SKM-1 (cell line): ENCODE data around the gene C10orf95.

Experiments
- DNase-seq: peaks from one replicate; lab custom pipeline; 2025; ENCODE audit not compliant: unreplicated experiment; lab: John Stamatoyannopoulos, UW

The C10orf95 gene

DNA sequence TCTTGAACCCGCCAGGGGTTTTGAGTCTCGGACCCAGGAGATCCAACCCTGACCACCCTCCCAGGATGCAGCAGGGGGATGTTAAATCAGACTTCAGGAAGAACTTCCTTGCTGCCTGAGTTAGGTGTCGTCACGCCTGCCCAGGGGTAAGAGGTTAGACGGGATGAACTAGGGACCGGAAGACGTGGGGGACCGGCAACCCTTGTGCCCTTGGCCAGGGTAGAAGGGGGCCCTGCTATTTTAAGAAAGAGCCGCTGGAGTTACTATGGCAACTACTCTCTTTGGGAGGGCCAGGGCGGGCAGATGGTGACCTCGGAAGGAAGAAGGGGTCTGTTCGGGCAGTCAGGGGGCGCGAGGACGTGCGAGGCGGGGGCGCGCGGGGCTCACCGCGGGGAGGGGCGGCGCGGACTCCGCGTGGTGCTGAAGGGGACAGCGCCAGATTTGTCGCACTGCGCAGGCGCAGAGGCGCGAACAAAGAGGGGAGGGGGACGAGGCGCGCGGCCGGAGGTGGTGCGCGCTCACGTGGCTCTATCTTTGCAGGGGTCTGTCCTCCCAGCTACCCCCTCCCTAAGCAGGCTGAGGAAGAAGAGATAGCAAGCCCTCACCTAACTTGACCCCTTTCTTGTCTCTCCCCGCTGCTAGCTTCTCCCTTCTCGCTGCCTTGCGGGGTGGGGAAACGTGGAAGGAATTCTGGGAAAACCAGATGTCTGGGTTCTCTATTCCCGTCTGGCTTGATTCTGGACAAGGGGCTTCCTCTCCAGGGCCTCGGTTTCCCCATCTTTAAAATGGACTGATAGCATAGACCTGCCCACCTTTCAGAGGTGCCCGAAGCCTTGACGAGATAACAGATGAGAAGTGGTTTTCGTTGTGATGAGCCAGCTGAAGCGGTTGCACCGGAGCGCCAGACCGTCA lies 31.8 kb downstream of the C10orf95 start:
- DNase-seq, result peak; percentile 46

DNA sequence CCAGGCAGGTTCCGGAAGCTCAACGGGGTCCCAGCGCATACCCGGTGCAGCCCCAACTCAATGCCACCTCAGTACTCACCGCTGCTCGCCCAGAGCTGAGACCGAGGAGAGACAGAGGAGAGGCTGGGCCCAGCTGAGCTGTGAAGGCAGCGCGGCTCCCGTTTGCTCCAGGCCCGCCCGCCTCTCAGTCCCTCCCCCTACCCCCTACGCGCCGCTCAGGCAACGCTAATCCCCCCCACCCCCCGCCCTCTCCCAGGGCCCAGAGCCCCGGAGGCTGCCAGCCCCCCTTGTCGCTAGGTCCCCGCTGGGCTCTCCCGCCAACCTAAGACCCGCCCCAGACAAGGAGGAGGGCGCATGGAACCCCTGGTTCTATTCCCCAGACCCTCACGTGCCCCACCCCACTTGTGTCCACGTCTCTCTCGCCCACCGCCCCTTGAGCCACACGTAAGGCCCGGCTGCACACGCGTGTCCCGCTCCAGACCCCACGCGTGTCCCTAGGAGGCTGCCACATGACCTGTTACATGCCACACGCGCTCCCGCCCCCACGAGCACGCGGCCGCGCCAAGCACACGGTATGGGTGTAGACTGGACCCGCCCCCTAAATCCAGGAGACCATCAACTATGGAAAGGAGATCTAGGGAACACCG lies 32.6 kb downstream of the C10orf95 start, which contains the start of gene PSD:
Gene PSD (minus strand): TSS at position 164 of the 647 bp plus-strand sequence. CDS start 1,747 bp downstream, outside the sequence.
- no peak for DNase-seq

DNA sequence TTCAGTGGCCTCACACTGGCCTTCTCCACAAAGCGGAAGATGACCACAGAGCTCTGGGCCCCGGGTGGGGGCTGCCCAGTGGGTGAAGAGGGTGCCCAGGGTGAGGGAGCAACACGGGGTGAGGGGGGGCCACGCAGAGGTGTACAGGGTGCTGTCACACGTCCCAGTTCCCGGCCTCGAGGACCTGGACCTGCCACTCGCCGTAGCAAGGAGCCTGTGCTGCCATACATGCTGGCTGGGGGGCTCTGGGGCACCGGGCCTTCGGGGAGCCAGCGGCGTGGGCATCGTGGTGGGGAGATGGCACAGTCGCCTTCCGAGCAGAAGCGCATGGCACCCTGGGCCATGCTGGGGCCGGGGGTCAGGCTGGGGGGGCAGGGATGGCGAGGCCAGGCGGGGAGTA lies 34.6 kb downstream of the C10orf95 start:
- no peak for DNase-seq

DNA sequence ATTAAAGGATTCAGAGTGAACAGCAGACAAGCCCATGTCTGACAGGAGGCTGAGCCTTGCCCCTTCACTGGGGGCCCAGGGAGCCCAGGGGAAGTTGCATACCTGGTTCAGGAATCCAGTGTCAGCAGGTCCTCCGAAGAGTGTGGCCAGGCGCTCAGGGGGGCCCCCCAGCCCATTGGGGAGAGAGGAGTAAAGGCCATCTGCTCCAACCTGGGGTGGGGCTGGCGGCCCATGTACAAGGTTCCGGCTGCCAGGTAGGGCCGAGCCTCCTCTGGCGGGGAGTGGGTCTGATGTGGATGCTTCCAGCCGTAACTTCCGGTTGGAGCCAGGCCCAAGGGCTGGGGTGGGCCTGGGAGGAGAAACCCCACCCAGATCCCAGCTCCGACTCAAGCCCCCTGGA lies 35.1 kb downstream of the C10orf95 start:
- no peak for DNase-seq

DNA sequence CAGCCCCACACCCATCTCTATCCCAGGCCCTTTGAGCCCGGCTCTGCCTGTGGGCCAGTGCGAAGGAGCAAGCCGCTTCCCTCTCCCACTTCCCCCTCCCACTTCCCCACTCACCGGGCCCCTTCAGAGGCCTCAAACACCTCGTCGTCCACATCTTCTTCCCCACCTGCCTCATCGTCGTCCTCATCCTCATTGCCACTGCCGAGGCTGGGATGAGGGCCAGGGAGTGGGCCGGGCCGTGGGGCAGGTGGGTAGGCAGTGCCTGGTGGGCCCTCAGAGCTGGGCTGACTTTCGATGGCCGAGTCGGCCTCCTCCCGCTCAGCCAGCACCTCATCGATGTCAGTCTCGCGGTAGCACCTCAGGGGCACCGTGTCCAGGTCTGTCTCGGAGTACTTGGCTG lies 36.6 kb downstream of the C10orf95 start:
- DNase-seq, result no peak

DNA sequence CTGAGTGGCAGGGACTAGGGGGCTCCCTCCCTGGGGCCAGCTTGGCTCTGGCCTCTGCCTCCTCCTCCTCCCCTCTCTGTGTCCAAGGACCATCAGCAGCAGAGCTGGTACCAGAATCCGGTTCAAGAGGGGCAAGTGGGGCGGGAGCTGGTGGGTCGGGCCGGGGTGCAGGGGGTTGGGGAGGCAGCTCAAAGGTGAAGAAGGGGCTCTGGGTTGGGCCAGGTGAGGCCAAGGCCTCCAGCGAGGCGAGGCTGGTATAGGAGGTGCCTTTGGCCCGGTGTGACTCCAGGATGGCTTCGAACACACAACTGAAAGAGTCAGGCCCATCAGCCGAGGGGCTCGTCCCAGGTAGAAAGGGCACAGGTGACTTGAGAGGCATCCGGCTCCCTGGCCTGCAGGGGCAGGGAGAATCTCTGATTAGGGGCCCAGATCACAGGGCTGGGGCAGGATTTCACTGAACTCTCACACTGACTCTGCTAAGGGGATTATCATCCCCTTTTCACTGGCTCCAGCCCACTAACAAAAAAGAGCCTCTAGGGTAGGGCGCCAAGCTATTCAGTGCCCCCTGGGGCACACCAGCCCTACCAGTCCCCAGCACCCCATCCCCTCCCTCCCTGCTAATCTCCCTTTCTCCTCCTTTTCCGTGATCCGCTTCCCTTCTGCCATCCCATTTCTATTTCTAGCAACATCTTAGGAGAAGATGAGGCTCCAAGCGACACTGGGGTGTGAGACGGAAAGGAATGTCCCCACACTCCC lies 37.4 kb downstream of the C10orf95 start:
- DNase-seq, result no peak

DNA sequence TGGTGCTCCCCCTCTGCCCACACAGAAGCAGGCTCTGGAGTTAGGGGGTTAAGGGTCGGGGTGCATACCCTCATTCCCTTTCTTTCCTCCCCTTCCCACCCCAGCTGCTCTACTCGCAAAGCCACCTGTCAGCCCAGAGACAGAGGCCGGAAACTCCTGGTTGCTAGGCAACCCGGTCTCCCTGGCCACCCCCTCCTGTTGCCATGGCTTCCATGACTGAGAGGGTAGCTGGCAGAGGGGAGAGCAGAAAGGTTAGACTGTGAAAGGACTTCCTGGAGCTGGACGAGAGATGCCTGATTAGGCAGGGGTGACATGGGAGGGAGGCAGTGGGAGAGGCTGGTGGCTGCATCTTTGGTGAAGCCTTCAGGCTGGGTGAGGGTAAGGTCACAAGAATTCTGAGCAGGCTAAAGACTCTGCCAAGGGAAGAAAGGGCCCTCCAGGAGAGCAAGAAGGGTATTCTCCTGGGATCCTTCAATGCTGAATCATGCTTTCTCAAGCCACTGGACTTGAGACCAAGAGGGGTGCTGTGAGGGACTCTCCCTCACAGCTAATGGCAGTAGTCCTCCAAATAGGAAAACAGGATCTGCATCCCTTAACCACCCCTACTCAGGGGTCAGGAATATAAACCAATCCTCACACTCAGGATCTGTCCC lies 38.2 kb downstream of the C10orf95 start:
- no peak for DNase-seq

DNA sequence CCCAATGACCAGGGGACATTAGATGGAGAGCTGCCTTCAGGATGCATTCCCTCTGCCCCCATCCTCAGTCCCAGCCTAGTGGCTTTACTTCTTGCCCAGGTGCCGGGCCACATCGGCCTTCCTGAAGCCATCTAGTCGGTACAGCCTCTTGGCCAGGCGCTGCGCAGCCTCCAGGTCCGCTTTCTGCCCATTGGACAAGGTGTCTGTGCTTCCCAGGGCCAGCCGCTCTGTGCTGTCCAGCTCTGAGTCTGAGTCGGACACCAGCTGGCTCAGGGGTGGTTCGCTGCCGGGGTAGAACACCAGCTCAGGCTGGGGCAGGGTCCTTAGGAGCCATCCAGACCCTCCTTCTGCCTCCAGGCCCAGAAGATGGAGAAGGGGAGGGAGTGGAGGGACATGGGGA lies 39.0 kb downstream of the C10orf95 start:
- DNase-seq, result no peak

DNA sequence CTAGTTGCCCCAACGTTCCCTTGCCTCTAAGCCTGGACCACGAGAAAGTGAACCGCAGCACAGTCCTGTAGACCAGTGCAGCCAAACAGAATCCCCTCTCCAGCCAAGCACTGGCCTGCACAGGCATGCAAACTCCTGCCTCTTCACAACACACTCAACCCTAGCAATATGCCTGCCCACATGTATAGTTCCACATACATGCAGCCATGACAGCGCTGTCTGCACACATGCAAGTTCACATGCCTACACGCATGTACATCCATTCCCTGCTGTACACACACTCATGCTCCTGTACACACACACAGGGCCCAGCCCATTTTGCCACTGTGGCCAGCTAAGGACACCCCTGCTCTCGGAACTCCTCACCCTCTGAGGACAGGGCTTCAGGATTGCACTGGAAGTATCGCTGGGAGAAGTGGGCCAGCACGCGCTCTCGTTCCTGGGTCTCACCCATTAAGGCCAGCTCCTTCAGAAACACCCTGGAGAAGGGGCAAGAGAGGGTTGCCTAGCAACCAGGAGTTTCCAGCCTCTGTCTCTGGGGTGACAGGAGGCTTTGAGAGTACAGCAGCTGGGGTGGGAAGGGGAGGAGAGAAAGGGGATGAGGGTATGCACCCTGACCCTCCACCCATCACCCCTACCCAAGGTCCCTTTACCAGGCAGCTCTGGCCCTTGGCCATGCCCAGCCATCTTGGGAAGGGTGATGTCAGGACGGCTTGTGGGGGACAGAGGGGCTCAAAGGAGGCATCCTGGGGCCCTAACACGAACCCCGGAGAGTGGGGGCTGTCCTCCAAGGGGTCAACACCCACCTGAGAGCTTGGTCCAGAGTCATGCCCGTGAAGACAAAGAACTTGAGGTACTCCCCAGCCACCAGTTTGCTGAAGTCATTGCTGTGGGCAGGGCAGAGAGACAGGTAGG lies 39.7 kb downstream of the C10orf95 start:
- DNase-seq, result no peak

DNA sequence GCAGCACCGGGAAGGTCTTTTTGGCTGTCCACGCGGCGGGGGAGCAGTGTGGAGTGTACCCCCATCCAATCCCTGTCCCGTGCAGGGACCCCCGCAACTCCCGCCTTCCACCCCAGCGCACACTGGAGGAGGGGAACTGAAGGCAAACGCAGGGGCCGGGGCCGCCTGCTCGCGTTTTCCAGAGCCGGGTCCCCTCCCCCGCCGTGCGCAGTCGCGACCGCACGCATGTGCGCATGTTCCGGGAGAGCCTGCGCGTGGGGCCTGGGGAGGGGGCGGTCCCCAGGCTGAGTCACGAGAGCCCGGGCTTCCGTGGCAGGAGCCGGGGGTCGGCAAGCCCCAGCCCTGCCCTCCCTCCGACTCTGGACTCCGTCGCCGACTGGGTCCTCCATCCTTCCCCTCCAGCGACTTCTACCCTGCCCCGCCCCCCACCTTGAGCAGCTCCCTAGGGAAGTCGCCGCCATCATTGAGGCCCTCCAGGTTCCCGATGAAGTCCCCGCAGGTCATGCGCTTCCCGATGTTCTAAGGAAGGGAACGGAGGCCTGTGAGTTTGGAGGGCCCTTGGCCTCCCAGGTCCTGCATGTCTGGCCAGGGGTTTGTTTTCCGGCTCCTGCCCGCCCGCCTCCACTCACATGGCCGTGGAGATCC lies 40.8 kb downstream of the C10orf95 start:
- no peak for DNase-seq

DNA sequence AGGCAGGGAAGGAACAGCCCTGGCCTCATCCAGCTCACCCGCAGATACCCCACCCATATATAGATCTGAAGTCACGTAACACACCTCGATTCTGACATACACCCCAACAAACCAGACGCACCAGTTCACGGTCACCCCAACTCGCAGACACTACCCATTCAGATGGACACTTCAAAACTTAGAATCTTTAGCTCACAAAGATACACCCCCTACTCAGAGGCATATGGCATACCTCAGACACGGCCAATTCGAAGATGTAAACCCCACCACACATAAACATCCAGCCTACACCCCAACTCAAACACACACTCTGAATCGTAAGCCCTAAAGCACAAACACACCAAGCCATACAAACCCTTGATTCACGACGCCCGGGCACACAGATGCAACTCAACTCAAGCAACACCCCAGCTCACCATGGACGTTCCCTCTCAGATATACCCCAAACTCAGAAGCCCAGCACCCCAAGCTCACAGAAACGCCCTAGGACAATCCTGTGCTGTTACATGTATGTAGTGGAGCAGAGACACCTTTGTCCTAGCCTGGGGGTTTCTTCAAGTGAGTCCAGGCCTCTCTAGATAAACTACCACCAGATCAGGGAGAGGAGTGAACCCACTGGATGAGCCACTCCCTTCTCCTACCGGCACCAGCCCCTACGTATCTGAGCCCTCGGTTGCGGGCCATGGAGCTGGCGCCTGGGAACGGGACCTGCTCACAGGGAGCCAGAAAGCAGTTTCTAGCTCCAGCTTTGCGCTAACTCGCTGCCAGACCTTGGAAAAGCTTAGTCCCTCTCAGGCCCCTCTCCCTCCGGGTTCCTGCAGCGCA lies 41.5 kb downstream of the C10orf95 start:
- no peak for DNase-seq

DNA sequence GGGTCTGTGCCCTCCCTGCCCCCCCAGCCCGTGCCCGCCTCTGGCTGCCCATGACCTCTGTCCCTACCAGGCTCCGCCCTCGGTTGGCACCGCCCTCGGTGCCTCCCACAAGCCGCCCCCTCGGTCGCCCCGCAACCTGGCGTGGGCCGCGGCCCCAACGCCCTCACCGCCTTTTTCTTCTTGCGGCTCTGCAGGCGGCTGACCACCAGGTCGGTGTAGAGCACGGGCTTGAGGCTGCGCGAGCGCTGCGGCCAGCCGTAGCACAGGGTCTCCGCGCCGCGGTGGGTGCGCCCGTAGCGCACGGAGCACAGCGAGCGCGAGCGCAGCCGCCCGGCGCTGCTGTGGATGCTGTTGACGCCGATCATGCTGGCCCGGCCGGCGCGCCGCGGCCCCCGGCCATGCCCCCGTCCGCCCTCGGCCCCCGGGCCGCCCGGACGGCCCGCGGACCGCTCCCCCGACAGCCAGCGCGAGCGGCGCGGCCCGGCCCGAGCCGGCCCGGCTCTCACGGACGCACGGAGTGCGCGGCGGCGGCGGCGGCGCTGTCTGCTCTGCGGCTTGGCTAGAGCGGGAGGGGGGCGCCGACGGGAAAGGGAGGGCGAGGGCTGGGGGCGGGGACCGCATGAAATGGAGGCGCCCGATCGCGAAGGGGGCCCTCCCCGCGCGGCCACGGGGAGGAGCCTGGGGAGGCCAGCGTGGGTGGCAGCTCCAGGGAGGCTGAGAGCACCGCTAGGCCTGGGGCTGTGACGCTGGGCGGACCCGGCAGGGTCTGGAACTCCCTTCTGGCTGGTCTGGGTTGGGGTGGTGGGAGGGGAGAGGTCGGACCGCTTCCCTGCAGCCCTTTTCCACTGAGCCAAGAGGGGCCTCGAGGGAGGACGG lies 42.4 kb downstream of the C10orf95 start:
- no peak for DNase-seq

DNA sequence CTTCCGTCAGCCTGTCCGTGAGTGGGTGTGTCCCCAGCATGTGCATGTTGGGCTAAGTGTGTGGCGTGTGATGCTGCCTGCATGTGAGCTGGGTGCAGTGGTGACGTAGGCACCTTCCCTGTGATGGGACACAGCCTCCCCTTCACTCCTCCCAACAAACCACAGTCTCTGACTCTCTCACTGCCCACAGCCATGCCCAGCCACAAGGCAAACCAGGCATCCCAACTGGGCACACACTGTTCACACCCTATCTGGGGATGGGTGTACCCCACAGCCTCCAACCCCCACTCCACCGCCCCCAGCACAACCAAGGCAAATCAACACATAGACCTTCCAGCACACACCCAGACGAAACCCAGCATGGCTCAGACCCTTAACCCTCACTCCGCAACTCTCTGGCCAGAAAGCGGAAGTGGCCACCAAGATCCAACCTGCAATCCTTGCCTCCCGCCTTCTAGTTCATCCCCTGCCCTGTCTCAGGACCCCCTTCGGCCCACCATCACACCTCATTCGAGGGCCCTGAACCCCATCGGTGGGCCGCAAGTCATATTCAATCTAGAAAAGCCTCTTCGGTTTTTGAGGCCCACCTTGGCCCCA lies 43.1 kb downstream of the C10orf95 start:
- DNase-seq, result no peak

DNA sequence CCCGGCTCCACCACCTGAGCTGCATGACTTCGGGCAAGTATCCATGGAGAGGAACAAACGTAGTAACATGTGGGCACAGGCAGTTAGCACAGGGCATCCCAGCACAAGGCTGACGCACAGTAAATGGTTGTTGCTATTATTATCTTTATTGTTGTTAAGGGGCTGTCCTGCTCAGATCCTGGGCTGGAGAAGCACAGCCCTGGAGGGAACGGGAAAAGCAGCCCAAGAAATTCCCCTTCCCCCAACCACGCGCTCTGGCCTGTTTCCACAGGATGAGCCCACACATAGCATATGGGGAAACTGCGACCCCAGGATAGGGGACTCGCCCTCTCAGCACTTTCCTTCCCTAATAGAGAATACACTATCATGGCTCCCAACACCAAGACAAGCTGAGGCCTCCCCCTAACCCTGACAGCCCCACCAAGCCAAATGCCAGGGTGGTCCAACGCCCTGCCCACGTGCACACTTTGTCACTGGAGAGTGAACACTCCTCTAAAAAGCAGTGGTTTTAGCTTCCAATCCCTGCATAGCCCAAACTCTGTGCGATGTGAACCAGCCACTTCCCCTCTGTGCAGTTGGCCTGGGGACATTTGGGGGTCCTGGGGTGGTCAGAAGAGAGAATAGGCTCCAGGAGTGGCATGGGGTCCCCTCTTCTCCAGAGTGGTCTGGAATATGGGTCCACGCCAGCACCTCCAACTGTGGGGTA lies 43.8 kb downstream of the C10orf95 start:
- no peak for DNase-seq

DNA sequence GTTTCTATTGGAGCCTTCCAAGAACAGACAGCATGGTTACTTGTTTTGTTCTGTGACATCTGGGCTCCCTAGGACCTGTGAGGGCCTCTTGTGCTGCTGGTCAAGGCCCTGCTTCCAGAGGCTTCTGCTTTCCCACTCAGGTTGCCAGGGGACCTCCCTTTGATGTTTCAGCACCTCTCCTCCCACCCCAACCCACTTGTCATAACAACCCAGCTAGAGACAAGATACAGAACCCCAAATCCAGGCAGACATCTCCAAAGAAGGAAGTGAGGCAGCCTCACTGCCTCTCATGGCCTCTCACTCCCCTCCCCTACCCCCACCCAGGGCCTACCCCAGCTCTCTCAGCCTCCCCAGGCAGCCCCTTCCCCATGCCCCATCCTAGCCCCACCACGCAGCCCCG lies 44.5 kb downstream of the C10orf95 start:
- DNase-seq, result no peak

DNA sequence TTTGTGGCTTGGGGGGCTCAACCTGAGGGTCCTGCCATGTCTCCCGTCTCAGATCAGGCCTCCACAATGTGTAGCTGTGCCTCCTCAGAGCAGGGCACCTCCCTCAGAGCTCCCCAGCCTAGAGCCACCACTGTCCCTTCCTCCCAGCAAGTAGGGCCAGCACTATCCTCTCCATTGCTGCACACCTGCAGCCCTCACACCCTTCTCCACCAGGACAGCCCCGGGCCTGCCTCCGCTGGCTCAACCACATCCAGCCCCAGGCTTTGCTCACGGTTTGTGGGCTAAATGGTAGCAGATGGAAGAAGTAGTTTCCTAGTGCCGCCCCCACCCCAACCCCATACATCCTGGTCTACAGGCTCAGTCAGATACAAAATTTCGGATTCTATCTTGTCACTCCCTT lies 45.7 kb downstream of the C10orf95 start:
- no peak for DNase-seq

DNA sequence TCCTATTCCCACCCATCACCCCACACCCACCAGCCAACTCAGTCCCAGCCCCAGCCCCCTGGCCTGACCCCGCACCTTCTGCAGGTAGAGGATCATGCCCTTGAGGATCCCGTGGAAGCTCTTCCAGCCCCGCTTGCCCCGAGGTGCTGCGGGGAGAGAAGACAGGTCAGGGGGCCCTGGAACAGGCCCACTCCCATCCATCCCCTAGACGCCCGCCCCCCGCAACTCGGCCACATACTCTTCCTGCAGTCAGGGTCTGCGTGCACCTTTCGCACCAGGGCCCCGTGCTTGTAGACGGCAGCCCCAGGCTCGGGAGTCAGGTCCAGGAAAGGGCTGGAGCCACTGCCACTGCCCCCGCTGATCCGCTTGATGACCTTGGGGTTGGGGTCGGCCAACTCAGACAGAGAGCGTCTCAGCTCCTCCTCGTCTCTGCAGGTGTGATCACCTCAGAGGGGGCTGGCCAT lies 46.2 kb downstream of the C10orf95 start:
- no peak for DNase-seq
